HG03060 (cell line): ENCODE data around the gene SRSF9.
A peak's percentile ranks its signal among the peaks of the same experiment; 100 is the strongest.
"Not testable (repeated sequence)": the region's sequence is repeated elsewhere in the genome, so short reads cannot be mapped to it uniquely, and the experiment has no call there.

Experiments used
- ATAC-seq: cut with Tn5 transposase; IDR thresholded peaks from one replicate; pipeline ENCODE4 v1.9.1; 2021; ENCODE audit warnings: low read depth, moderate number of reproducible peaks; ENCODE audit not compliant: unreplicated experiment

The SRSF9 gene

GRCh38 chr12:120455302-120455701 lies 14.2 kb downstream of the SRSF9 start:
- no peak for ATAC-seq

GRCh38 chr12:120453977-120454376 lies 15.6 kb downstream of the SRSF9 start:
- no peak for ATAC-seq

- ATAC-seq, result no peak
Measured at GRCh38 chr12:120453060-120453750, 16.3 kb downstream of the SRSF9 start.

GRCh38 chr12:120452524-120452923 lies 17.0 kb downstream of the SRSF9 start:
- not testable (repeated sequence) for ATAC-seq

- no peak for ATAC-seq
Measured at GRCh38 chr12:120447992-120448391, 21.6 kb downstream of the SRSF9 start.

GRCh38 chr12:120446844-120447178 lies 22.7 kb downstream of the SRSF9 start:
- ATAC-seq, result not testable (repeated sequence)

GRCh38 chr12:120445911-120446843 lies 23.4 kb downstream of the SRSF9 start, which contains the start of the genes GATC and TRIAP1:
Gene GATC, plus strand, starts transcription at chr12:120446444. Its CDS starts 37 bp downstream, at chr12:120446481.
Gene TRIAP1, minus strand, starts transcription at chr12:120446384. Its CDS starts 12 bp downstream, at chr12:120446372.
- ATAC-seq, result peak; percentile 85

GRCh38 chr12:120444676-120445075 lies 24.9 kb downstream of the SRSF9 start:
- ATAC-seq, result no peak

- ATAC-seq, result no peak
Measured at GRCh38 chr12:120439646-120440247, 29.8 kb downstream of the SRSF9 start.

GRCh38 chr12:120438495-120439198 lies 30.9 kb downstream of the SRSF9 start:
- no peak for ATAC-seq

GRCh38 chr12:120437735-120438494 lies 31.6 kb downstream of the SRSF9 start, which contains the start of gene COX6A1:
Gene COX6A1, plus strand, starts transcription at chr12:120438113. Its CDS starts 14 bp downstream, at chr12:120438127.
- peak; percentile 95 for ATAC-seq

GRCh38 chr12:120432772-120433525 lies 36.6 kb downstream of the SRSF9 start:
- ATAC-seq, result no peak

GRCh38 chr12:120429368-120429767 lies 40.2 kb downstream of the SRSF9 start:
- ATAC-seq, result no peak

GRCh38 chr12:120428597-120429229 lies 40.8 kb downstream of the SRSF9 start:
- no peak for ATAC-seq

- no peak for ATAC-seq
Measured at GRCh38 chr12:120425797-120426196, 43.8 kb downstream of the SRSF9 start.

- no peak for ATAC-seq
Measured at GRCh38 chr12:120422892-120423456, 46.6 kb downstream of the SRSF9 start.

- ATAC-seq, result no peak
Measured at GRCh38 chr12:120421701-120422100, 47.8 kb downstream of the SRSF9 start.

- ATAC-seq, result no peak
Measured at GRCh38 chr12:120417917-120418580, 51.5 kb downstream of the SRSF9 start.
